Liver (tissue), 9 donors: ENCODE results near the gene VPS39. TPM values are rescaled to one million over a fixed set of nuclear protein-coding genes. Genes with fewer than 3 reads are reported as not detected.

Experiments
- DNase-seq: peaks from one replicate; pipeline ENCODE4 v3.0.0-alpha.2; 2017; ENCODE audit warnings: low spot score
- H3K27ac ChIP-seq, 2 donors: one replicate each; pipeline ENCODE4 v1.7.0; 2013; ENCODE audit warnings: inconsistent platforms in 2 of 2, low read length in 2 of 2, control low read depth in 1 of 2, low read depth in 1 of 2, mild to moderate bottlenecking in 1 of 2
- H3K27me3 ChIP-seq, 4 donors: one replicate each; pipeline versions ENCODE4 v1.6.1 to v1.7.0; 2013; ENCODE audit warnings: low read length in 3 of 4, inconsistent platforms in 1 of 4, mild to moderate bottlenecking in 1 of 4, moderate library complexity in 1 of 4; ENCODE audit not compliant: control insufficient read depth in 4 of 4, insufficient read depth in 4 of 4
- H3K36me3 ChIP-seq, 4 donors: one replicate each; pipeline versions ENCODE4 v1.6.1 to v1.7.0; 2013; ENCODE audit warnings: low read length in 3 of 4, mild to moderate bottlenecking in 3 of 4, low read depth in 1 of 4, moderate library complexity in 1 of 4; ENCODE audit not compliant: control insufficient read depth in 4 of 4, insufficient read depth in 3 of 4
- H3K4me1 ChIP-seq, 4 donors: one replicate each; pipeline versions ENCODE4 v1.6.1 to v1.7.0; 2013; ENCODE audit warnings: low read length in 3 of 4, mild to moderate bottlenecking in 3 of 4, moderate library complexity in 1 of 4; ENCODE audit not compliant: control insufficient read depth in 4 of 4, insufficient read depth in 4 of 4
- H3K4me3 ChIP-seq, 3 donors: one replicate each; pipeline versions ENCODE4 v1.6.1 to v1.7.0; 2013; ENCODE audit warnings: low read length in 3 of 3, control low read depth in 1 of 3, low read depth in 1 of 3, mild to moderate bottlenecking in 1 of 3
- H3K9ac ChIP-seq, 2 donors: one replicate each; pipeline ENCODE4 v1.7.0; 2013; ENCODE audit warnings: low read length in 2 of 2, mild to moderate bottlenecking in 2 of 2, moderate library complexity in 2 of 2, control low read depth in 1 of 2, low read depth in 1 of 2
- H3K9me3 ChIP-seq, 4 donors: one replicate each; pipeline versions ENCODE4 v1.6.1 to v1.7.0; 2013; ENCODE audit warnings: low read length in 3 of 4; ENCODE audit not compliant: control insufficient read depth in 4 of 4
- EGR1 ChIP-seq, 2 donors: IDR thresholded peaks; 2 replicates each; pipeline ENCODE4 v1.6.1; 2016 to 2018; ENCODE audit warnings: antibody characterized with exemption in 2 of 2, low read depth in 2 of 2
- FOXA1 ChIP-seq: IDR thresholded peaks from 2 replicates; pipeline ENCODE4 v1.6.1; 2016; ENCODE audit warnings: antibody characterized with exemption
- GABPA ChIP-seq, 2 donors: IDR thresholded peaks in 1 of 2; conservative IDR thresholded peaks in 1 of 2; 2 replicates each; pipeline ENCODE4 v1.6.1; 2016; ENCODE audit warnings: antibody characterized with exemption in 2 of 2, mild to moderate bottlenecking in 1 of 2, moderate library complexity in 1 of 2
- HNF4G ChIP-seq: IDR thresholded peaks from 2 replicates; pipeline ENCODE4 v1.6.1; 2016; ENCODE audit warnings: antibody characterized with exemption
- JUND ChIP-seq, 2 donors: IDR thresholded peaks; 2 replicates each; pipeline ENCODE4 v1.6.1; 2016; ENCODE audit warnings: antibody characterized with exemption in 2 of 2
- NR2F2 ChIP-seq: IDR thresholded peaks from 2 replicates; pipeline ENCODE4 v1.6.1; 2016; ENCODE audit warnings: antibody characterized with exemption
- RAD21 ChIP-seq, 2 donors: IDR thresholded peaks; 2 replicates each; pipeline ENCODE4 v1.6.1; 2016; ENCODE audit warnings: antibody characterized with exemption in 2 of 2, mild to moderate bottlenecking in 2 of 2
- RXRA ChIP-seq, 2 donors: IDR thresholded peaks; 2 replicates each; pipeline ENCODE4 v1.6.1; 2017 to 2018; ENCODE audit warnings: antibody characterized with exemption in 2 of 2, mild to moderate bottlenecking in 1 of 2
- SP1 ChIP-seq: IDR thresholded peaks from 2 replicates; pipeline ENCODE4 v1.6.1; 2018; ENCODE audit warnings: antibody characterized with exemption, mild to moderate bottlenecking
- TAF1 ChIP-seq: conservative IDR thresholded peaks from 2 replicates; pipeline ENCODE4 v1.6.1; 2016; ENCODE audit warnings: antibody characterized with exemption, mild to moderate bottlenecking
- YY1 ChIP-seq: IDR thresholded peaks from 2 replicates; pipeline ENCODE4 v1.6.1; 2016; ENCODE audit warnings: antibody characterized with exemption, mild to moderate bottlenecking
- ZBTB33 ChIP-seq: IDR thresholded peaks from 2 replicates; pipeline ENCODE4 v1.6.1; 2016; ENCODE audit warnings: antibody characterized with exemption
- WGBS: extraction: QIAGEN DNeasy Blood & Tissue Kit; methylation state at CpG from one replicate; pipeline ENCODE4 v1.1.7; 2013; 5-methylcytosine and 5-hydroxymethylcytosine counted together
- polyA plus RNA-seq, 2 donors: library from polyadenylated mRNA; stranded (reverse) in 1 of 2; unstranded in 1 of 2; fragments of 200-250 nt in 1 of 2; fragments of >200 nt in 1 of 2; fragmentation: Nextera tagmentation in 1 of 2; extraction: Ambion mirVana in 1 of 2; gene quantifications; one replicate each; pipeline versions ENCODE4 v1.2.1 to v1.2.3, GENCODE V29; 2013 to 2015
- total RNA-seq, 2 donors: library from RNA; depleted of rRNA; stranded (reverse); fragments of >200 nt; gene quantifications; one replicate each; pipeline ENCODE4 v1.2.3, GENCODE V29; 2014
- TF ChIP-seq, protein P1 (sequence below): IDR thresholded peaks from 2 replicates; pipeline ENCODE4 v1.6.1; 2016; ENCODE audit warnings: antibody characterized with exemption
- TF ChIP-seq, protein P2 (sequence below): IDR thresholded peaks from 2 replicates; pipeline ENCODE4 v1.6.1; 2016; ENCODE audit warnings: antibody characterized with exemption
- donor health status: healthy.
- donor health status: healthy.
- donor health status: healthy.
- donor health status: healthy.
- donor health status: healthy.

The VPS39 gene
- total and polyA plus RNA-seq, 4 donors, result 11.1 to 41.2 (median 16.8) TPM

DNA sequence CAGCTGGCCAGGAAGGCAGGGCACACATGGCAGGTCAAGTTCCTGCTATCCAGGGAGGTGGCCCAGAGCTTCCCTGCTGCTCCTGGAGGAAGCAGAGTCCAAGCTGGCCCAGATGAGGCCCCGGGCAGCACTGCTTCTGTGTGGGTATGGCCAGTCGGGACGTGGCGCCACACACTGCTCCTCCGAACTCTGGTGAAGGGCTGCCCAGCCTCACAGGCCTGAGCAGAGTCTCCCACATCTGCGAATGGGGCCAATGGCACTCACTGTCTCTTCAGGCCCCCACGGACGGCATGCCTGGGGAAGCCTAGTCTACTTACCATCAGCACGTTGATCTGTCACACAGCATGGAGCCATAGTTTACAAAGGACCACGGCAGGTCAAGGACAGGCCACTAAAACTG lies 49.2 kb downstream of the VPS39 start:
- WGBS, result 93% methylated on average over 10 of the region's 10 CpGs
- Histone ChIP-seq H3K9me3 (no peaks in the 10 kb centered on the region), H3K36me3 (peaks cover 16 to 54% (median 45%) of the 10 kb centered on the region in 4 donors), H3K27ac (no peak overlapping the region), H3K27me3 (no peaks in the 10 kb centered on the region), H3K4me1 (no peaks in the 10 kb centered on the region), H3K9ac (no peak overlapping the region), H3K4me3 (no peak overlapping the region)
- TF ChIP-seq HNF4G, result no peak
- TF ChIP-seq JUND (IDR thresholded peaks at IDR 0.05), result no peak
- no peak for TF ChIP-seq RAD21 (IDR thresholded peaks at IDR 0.05)
- no peak for TF ChIP-seq SP1
- TF ChIP-seq, protein P1, sequence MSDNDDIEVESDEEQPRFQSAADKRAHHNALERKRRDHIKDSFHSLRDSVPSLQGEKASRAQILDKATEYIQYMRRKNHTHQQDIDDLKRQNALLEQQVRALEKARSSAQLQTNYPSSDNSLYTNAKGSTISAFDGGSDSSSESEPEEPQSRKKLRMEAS, result no peak
- TF ChIP-seq ZBTB33, result no peak
- TF ChIP-seq EGR1 (IDR thresholded peaks at IDR 0.05; ENCODE audit: low read depth in 2 of 2), result no peak
- TF ChIP-seq TAF1, result no peak
- no peak for TF ChIP-seq YY1
- no peak for TF ChIP-seq NR2F2
- TF ChIP-seq GABPA (IDR thresholded peaks at IDR 0.05 in 1 of 2, conservative IDR thresholded peaks at IDR 0.05 in 1 of 2), result no peak
- TF ChIP-seq, protein P2, sequence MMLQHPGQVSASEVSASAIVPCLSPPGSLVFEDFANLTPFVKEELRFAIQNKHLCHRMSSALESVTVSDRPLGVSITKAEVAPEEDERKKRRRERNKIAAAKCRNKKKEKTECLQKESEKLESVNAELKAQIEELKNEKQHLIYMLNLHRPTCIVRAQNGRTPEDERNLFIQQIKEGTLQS, result no peak
- no peak for TF ChIP-seq FOXA1
- no peak for DNase-seq

GRCh38 chr15:42157981-42158765 lies 49.9 kb downstream of the VPS39 start:
- Histone ChIP-seq H3K27ac (no peak overlapping the region), H3K36me3 (peaks cover 11 to 46% (median 37%) of the 10 kb centered on the region in 4 donors), H3K4me1 (no peaks in the 10 kb centered on the region), H3K9ac (no peak overlapping the region), H3K4me3 (no peak overlapping the region), H3K9me3 (no peaks in the 10 kb centered on the region), H3K27me3 (no peaks in the 10 kb centered on the region)
- WGBS, result 86% methylated on average over 8 of the region's 8 CpGs
- no peak for DNase-seq
- TF ChIP-seq FOXA1 (no peak), ZBTB33 (no peak), RXRA (IDR thresholded peaks at IDR 0.05) (no peak), GABPA (IDR thresholded peaks at IDR 0.05 in 1 of 2, conservative IDR thresholded peaks at IDR 0.05 in 1 of 2) (no peak), HNF4G (no peak), NR2F2 (no peak)
- TF ChIP-seq, protein P1, result no peak
